Measurements from ENCODE around the gene SEPTIN12.

GRCh38 chr16:4790871-4791270 is 2.7 kb upstream of the SEPTIN12 start:
- TF ChIP-seq POLR2A (IDR thresholded peaks at IDR 0.05), result no peak
- TF ChIP-seq CTCF (IDR thresholded peaks at IDR 0.05), result no peak

Data from testis (tissue), 2 donors.